CD4-positive, alpha-beta T cell treated with Interleukin-15 for 4 hours (primary cell): ENCODE data around the gene PIGC.
"Not testable (repeated sequence)": the region's sequence is repeated elsewhere in the genome, so short reads cannot be mapped to it uniquely, and the experiment has no call there.

Experiments
- DNase-seq: peaks from one replicate; pipeline ENCODE4 v3.0.0-alpha.2; 2020; ENCODE audit warnings: low spot score

The PIGC gene

DNA sequence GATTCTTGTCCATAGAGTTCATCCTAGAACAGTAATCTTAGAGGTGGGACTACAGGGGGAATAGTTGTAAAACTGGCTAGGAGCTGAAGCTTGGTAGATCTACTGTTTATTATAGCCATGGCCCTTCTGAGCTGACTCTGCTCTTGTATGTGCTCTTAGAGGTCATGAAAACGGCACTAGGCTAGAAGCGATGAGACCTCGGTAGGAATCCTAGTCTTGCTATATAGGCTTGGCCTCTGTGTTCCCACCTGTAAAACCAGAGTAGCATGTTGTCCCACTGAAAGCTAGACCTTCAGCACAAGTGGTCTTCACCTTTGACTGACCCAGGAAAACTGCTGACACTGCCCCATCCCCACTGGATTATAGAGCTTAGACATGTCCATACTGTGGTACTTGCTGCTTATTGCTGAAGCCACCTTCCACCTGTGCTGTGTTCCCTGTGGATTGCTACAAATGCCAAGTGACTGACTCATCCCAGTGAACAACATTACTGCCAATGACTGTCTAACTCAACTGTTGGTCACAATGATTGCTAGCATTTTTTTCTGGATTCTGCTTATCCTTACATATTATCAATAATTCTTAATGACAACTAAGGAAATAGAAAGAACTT is 23.0 kb upstream of the PIGC start:
- no peak for DNase-seq

DNA sequence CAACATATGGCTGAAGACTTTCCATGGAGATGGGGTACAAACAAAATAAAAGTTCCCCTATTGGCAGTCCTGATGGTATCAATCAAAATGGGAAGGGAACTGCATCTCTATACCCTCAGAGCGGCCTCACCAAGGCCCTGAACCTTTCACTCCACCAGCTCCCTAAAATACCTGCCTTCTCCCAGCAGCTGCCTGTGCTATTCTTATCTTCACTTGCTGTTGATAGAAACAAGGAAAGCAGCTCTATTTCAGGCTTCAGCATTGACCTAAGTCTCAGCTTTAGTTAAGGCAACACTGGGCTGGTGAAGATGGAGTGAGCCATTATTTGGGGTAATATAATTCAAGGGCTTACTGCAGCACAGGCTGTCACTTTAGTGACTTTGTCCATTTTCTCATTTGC is 21.7 kb upstream of the PIGC start:
- DNase-seq: no peak

DNA sequence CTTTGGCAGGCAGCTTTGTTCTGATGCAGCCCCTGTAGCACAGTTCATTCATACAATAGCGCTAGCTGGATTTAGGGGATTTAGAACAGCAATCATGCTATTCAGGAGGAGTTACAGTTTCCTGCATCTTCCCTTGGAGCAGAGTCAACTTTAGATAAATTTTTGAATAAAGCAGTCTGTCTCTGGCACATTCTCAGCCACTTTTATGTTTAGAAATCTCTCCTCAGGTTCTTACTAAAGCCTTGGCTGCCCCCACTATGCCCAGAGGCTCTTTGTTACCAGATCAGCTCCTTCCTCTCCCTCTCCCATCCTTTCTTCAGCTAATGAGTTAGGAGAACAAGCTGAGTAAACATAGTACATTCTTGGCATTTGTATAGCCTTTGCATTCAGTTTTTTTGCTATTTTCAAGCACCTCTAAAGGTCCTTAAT is 17.0 kb upstream of the PIGC start:
- DNase-seq: no peak

DNA sequence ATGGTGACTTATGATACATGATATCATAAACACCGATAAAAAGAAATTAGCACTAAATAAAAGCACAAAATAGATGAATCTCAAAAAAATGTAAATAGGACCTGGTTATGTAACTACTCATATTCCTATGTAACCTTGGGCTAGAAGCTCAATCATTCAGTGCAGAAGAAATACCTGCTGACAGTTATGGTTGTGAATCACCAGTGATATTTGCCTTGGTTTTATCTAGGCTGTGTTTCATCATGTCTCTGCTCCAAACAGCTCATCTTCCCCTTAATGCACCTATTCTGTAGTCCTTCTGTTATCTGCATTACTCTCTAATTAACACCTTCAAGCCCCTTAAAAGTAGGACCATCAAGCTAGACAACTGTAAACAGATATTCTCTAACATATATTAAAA is 16.3 kb upstream of the PIGC start:
- no peak for DNase-seq

DNA sequence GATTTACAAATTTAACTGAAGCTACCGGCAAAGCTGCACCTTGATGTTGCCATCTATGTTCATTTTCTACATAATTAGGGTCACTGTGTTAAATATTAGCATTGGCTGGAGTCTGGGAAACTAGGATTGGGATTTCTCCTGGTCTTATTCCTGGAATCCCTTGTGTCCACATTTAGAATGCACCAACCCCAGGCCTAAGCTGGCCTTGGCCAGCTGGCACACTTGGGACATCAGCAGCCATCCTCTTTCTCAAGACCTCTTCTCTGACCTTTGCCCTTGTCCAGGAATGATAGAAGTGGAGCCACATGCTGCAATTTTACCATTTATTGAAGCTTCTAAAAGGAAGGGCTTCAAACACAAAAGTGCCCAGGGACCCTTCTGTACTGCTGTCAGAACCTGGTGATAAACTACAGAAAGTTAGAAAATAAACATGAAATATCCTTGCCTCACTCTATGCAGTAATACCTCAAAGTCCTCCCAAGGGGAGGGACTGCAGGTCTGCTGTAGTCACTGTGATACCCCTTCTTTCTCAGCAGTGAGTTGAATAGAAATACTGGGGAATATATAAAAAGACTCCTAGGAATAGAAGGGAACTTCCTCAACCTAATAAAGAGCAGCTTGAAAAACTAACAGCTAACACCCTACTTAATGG is 13.7 kb upstream of the PIGC start:
- no peak for DNase-seq

DNA sequence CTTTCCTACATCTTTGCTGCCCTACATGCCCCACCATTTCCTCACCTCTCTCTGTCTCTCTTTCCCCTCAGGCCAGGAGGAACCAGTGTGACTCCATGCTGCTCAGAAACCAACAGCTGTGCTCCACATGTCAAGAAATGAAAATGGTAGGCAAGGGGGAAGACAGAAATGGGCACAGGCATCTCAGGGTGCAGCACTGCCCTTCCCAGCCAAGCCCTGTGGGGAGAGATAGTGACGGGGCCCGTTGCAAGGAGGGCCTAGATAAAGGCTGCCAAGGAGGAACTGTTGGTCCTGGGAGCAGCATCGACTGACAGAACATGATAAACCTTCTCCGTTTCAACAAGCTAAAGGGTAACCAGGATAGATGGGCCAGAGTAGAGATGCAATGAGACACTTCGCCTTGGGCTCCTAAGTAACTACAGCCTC is 12.5 kb upstream of the PIGC start:
- DNase-seq: no peak

DNA sequence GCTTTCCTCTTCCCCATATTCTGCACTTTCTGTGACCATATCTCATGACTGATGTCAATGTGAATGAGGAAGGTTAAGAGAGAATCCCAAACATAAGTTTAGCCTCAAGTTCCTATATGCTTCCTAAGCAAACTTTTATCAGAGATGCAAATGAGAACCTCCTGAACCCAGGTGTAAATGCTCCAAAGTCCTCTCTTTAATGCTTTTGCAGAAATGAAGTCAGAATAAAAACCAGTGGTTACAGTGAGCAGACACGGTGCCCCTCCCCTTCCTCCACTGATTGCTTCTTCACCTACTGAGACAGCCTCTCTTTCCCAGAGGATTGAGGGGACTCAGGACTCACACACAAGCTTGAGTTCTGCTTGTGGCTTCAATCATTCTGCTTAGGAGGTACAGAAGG is 11.6 kb upstream of the PIGC start:
- no peak for DNase-seq

DNA sequence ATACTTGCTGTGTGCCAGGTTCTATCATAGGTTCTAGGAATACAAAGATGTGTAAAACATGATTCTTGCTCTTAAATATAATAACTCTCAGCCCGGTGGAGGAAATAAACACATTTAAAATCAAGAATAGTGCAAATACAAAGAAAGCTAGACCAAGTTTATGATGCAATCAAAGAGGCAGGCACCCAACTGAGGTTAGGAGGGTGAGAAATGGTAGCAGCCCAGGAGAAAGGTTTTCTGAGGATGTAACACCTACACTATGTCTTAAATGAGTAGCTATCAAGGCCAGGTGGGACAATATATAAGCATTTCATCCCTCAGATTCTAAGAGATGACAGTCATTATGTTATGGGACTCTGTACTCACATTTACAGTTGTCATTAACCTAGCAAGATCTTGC is 9.7 kb upstream of the PIGC start:
- no peak for DNase-seq

DNA sequence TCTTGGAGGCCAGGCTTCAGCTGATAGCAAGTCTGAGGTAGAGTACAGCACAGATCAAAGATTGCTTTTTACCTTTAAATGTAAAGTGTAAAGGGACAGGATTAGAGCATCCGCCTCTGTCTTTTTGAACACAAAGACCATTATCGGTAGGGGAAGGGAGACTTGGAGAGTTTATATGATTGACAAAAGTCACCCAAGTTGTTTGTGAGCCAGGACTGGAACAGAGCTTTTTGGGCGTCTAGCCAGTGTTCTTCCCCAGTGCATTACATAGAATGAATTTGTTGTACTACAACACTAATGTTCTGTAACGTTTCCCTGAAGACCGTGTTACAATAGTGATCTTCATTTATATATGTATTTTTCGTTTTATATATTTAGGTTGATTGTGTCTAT is 9.3 kb upstream of the PIGC start:
- no peak for DNase-seq

DNA sequence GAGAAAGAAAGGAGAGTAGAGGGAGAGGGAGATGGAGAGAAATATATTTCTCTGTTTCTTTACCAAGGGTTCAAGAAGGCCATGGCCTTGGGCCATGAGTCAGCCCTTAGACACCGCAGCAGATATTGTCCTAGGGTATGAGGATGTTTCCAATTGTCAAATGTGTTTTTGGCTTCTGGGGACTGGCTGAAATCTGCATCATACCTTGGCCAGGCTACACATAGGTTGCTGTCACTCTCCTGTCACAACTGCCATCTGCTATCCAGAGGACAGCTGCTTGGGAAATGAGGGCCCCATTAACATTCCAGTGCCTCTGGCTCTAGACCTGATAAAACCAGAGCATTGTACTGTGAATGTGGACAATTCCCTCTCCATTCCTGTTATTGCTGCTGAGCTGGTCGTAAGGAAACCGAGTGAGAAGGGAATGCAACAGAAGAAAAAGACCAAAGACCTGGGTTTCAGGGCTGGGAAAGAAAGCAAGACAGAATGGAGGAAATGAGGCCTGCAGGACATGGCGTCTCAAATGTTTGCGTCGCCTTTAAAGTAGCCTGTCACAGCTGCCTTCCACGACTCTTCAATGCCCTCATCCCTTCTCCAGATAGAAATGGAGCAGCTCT is 8.8 kb upstream of the PIGC start:
- DNase-seq: no peak

DNA sequence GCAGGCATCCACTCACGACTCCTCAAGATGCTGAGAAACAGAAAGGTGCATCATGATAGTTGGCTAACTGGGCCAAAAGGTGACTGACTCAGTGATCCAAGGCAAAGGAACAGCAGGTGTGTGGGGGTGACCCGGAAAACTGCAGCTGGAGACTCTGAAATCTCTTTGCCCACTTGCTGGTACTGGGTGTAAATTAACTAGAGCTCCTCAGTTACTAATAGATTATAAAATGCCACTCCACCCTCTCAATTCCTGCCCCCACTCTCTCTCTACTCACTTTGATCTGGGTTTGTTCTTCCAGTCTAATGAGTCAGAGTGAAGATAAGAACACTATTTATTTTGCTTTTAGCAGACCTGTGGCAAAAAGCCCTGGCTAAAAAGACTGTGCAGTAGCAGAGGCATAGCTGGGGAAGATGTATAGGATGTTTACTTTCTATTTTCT is 7.2 kb upstream of the PIGC start:
- peak; percentile 52 for DNase-seq

DNA sequence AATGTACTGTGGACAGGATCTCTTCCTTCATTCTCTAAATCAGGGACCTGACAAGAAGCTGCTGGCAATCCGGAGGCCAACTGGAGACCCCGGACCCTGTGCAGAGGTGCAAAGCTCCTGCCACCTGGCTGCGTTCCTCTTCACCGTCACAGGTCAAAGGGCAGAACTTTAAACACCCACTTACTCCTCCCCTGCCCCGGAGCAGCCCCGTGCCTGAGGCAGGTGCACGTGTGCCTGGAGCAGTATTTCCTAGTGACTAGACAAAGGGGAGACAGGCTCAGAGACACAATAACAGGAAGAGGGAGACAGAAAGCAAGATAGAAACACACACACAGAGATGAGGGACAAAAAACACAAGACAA is 6.6 kb upstream of the PIGC start:
- no peak for DNase-seq

DNA sequence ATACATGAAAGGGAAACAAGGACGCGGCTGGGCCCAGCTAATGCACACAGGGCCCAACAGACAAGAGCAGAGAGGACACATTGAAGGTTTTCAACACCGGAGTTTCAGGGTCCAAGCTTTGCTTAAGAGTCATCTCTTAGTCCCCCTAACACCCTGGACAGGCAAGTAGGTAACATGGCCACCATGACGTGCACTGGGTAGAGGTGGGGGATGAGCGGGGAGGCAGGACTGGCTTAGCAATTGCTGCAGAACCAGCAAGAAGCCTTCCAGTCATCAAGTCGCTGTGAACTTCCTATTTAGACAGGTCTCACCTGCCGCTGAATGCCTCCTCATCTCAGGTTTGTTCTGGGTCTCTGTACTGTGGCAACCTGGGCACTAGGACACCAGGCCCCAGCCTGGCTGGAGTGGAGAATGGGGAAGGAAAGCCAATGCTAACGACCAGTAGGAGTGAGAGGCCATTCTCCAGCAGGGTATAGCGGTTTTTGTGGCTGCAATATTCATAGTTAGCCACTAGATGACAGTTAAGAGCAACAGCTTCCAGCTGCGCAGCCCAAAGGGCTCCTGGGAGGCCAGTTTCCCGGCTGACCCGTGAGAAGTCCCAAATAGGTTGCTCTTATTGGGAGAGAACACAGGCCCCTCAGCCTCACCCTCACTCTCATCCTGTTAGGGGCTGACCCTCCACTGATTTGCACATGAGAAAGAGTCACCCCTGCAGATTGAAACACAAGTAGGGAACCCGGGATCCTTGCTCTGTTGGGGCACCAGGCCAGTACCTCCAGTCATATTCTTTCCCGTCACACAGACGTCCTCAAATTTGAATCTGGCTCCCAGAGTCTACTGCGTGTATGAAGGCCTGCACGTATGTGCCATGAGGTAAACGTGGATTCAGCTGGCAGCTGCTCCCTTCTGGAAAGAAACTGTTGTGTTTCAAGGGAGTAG is 6.0 kb upstream of the PIGC start:
- peak; percentile 53 for DNase-seq

DNA sequence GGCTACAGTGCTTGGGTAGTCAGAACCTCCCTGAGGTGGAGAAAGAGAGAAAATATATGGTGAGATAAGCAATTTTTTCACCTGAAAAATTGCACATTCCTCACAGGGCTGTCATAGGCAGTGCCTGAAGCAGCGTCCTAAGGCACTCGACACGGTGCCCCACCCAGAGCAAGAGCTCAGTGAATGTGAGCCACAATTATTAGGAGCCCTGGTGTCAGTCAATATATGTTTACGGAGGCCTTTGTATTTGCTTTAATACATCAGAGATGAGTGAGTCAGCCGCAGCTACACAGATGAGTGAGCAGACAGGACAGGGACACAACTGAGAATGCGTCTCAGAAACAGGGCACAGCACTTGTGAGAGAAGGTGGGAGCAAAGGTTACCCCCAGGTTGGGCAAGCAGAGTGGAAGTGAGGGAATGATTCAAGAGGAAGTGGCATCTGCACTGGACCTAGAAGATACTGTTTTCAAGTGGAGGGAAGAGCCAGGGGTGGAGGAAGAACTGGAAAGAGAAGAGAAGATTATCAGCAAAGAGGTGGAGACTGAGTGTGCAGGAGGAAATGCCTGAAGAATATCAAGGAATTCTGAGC is 5.2 kb upstream of the PIGC start:
- no peak for DNase-seq

DNA sequence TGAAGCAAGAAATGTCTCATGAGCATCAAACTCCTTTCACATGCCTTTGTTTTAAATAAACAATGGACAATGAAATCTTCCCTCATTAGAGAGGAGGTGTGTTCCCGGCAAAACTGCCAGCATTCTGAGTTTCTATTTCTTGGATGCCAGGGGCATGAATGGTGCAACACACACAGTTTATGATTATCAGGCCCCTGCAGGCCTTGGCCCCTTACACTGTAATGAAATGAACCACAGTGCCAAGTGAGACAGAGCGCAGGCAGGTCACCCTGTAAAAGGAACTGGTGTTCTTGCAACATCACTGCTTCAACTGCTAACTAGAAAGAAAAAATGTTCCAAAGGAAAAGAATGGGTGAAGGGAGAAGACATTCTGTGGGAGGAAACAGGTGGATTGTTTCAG is 3.8 kb upstream of the PIGC start:
- DNase-seq: no peak

DNA sequence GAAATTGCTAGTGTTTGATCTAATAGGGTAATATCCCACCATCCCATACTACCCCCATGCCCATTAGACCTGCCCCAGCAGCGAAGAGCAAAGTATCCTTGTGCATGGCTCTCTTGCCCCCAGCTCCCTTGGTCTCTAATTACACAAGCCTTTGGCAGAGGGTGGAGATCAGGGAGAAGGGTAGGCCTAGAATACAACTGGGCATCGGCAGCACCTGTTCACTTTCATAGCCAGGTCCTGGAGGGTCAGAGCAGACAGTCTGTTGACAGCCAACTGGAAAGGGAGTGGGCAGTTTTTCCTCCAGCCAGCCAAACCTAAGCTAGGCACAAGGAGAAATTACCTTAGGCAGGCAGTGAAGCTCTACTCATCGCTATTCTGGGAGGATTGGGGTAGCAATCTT is 2.7 kb upstream of the PIGC start:
- DNase-seq: no peak

DNA sequence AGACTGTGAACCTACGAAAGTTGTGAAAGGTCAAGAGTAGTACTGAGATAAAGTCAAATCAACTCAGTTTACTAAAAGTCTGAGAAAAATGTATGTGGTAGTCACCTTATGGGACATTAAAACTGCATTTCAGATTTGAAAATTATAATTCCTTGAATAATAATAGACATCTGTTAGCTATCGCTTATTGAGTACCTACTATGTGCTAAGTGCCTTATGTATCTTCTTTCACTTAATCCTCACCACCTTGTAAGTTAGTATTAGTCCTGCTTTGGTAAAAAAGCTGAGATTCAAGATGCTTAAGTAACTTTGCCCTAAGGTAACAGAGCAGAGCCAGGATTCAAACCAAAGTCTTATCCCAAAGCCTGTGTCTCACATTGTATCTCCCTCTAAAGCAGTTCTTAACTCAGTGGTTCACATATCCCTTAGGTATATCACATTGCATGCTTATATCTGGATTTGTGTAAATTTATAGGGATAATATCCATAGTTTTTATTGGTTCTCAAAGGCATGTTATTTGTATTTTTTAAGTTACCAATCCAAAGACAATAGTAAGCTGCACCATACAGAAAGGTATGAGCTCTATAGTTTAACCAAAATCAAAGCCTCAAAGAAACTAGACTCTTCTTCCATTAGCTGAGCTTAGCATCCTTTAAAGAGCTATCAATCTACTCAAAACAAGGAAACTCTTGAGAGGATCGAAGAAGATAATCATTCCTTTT is 865 bp downstream of the PIGC start:
- no peak for DNase-seq

DNA sequence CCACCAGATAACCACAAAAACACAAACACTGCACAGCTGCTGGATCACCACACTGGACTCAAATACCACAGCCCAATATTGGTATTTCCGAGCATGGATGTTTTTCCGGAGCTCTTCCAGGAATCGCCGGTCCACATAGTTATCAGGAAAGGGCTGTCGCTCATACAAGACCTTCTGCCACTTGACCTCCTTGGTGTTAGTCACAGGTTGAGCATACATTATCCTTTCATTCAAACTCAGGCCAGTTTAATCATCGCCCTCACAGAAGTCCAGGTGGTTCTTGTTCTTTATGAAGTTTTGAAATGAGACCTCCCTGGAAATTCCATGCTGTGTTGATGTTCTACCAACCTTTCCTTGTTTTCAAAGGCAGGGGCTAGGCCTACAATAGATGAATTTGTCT is 1.5 kb downstream of the PIGC start:
- no peak for DNase-seq

DNA sequence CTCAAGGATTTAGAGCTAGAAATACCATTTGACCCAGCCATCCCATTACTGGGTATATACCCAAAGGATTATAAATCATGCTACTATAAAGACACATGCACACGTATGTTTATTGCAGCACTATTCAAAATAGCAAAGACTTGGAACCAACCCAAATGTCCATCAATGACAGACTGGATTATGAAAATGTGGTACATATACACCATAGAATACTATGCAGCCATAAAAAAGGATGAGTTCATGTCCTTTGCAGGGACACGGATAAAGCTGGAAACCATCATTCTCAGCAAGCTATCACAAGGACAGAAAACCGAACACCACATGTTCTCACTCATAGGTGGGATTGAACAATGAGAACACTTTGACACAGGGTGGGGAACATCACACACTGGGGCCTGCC is 6.7 kb downstream of the PIGC start:
- not testable (repeated sequence) for DNase-seq

DNA sequence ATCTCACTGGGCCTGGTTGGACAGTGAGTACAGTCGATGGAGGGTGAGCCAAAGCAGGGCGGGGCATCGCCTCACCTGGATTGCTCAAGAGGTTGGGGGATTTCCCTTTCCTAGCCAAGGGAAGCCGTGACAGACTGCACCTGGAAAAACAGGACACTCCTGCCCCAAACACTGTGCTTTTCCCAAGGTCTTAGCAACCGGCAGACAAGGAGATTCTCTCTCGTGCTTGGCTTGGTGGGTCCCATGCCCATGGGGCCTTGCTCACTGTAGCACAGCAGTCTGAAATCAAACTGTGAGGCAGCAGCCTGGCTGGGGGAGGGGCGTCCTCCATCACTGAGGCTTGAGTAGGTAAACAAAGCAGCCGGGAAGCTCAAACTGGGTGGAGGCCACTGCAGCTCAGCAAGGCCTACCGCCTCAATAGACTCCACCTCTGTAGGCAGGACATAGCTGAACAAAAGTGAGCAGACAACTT is 12.1 kb downstream of the PIGC start:
- peak; percentile 29 for DNase-seq

DNA sequence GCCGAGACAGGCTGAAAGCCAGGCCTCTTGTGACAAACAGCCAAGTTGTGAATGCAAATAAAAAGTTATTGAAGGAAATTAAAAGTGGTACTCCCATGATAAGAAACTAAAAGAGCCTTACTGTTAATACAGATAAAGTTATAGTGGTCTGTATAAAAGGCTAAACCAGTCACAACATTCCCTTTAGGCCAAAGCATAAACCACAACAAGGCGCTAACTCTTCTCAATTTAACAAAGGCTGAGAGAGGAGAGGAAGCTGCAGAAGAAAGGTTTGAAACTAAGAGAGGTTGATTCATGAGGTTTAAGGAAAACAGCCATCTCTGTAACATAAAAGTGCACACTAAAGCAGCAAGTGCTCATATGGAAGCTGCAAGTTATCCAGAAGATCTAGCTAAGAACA is 12.7 kb downstream of the PIGC start:
- DNase-seq: no peak

DNA sequence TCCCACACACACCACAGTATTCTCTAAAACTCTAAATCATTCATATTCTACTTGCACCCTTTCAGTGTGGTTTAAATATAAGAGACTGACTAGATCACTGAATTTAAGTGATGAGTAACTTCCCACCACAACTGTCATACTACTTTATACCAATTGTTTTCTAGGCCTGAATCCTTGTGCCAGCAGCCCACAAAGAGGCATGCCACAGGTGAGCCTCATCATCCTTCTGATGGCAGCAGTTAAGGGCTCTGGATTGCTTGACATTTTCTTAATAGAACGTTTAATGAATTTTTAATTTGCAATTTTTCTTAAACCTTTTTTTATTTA is 13.8 kb downstream of the PIGC start:
- DNase-seq: no peak
